ENCODE data around the gene SRPX2. TPM values are rescaled to one million over a fixed set of nuclear protein-coding genes. Genes with fewer than 3 reads are reported as not detected.

Gene SRPX2
- total RNA-seq, 2 experiments from 2014 or later = not detected

DNA sequence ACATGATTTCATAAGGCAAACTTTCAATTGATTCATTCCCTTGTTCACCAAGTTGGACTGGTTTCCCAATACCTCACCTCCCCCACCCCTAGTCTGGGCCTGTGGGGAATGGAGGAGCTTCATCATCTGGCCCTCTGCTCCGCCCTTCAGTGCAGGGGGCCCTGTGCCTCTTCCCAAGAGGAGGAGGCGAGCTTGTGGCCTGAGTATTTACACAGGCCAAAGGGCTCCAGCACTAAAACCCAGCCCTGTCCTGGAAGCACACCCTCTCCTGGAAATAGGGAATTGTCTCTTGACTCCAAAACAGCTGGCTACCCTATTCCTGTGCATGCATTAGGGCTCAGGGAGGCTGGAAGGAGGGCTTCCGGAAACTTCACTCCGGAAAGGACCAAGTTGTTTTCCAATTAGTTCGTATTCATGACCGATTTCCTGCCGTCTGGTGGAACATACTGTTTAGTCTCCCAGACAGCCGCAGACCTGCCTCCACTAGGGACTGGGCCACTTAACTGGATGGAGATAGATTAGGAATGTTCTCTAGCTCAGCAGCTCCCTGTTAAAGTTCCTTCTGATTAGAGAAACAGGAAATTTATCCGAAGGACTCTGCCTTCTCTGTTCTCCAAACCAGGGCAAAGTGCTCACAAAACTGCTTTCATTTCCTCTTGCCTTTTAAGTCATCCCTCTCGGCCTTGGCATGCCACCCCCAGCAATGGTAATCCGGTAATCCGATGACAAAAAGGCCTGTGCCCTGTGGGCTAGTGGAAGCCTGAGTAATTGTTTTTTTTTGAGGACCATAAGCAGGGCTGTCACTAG, 5.8 kb downstream of the SRPX2 start:
- TF ChIP-seq EZH2phosphoT487 (IDR thresholded peaks at IDR 0.05; ENCODE audit: borderline replicate concordance, low read depth, low read length) = no peak
- TF ChIP-seq, protein P1, sequence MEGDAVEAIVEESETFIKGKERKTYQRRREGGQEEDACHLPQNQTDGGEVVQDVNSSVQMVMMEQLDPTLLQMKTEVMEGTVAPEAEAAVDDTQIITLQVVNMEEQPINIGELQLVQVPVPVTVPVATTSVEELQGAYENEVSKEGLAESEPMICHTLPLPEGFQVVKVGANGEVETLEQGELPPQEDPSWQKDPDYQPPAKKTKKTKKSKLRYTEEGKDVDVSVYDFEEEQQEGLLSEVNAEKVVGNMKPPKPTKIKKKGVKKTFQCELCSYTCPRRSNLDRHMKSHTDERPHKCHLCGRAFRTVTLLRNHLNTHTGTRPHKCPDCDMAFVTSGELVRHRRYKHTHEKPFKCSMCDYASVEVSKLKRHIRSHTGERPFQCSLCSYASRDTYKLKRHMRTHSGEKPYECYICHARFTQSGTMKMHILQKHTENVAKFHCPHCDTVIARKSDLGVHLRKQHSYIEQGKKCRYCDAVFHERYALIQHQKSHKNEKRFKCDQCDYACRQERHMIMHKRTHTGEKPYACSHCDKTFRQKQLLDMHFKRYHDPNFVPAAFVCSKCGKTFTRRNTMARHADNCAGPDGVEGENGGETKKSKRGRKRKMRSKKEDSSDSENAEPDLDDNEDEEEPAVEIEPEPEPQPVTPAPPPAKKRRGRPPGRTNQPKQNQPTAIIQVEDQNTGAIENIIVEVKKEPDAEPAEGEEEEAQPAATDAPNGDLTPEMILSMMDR (conservative IDR thresholded peaks at IDR 0.05; ENCODE audit: low read length) = no peak
- POLR2A ChIA-PET = interaction anchor here (0.6 kb wide), 1 partner anchor 104 kb away, joined by 3 read pairs; no protein-coding TSS in a partner anchor
- H2AFZ ChIP-seq (ENCODE audit: low read length) = no peak overlapping the region
- no peak overlapping the region for H3K4me2 ChIP-seq (ENCODE audit: low read length)
- intact Hi-C loops (cut with micrococcal nuclease; ENCODE audit: unreplicated experiment) = no loop called here
- H3K27ac ChIP-seq (ENCODE audit: low read depth, low read length, poor library complexity, severe bottlenecking) = no peak overlapping the region
- CTCF ChIA-PET (ENCODE audit: unreplicated experiment) = no interaction called here
- H3K9me3 ChIP-seq (ENCODE audit: low read length) = no peaks in the 10 kb centered on the region
- H3K4me1 ChIP-seq (ENCODE audit: insufficient read depth, low read length, poor library complexity, severe bottlenecking) = peaks cover 13% of the 10 kb centered on the region
- H3K9me2 ChIP-seq (ENCODE audit: insufficient read depth, low read length) = no peaks in the 10 kb centered on the region
- H3K79me2 ChIP-seq (ENCODE audit: insufficient read depth, low read depth, low read length) = no peaks in the 10 kb centered on the region
- no peak overlapping the region for H3K4me3 ChIP-seq (ENCODE audit: low read depth, low read length, poor library complexity, severe bottlenecking)
- no TSS peak for BruUV-seq (replicated peaks)
- DNase-seq (ENCODE audit: low spot score) = no peak
- no peaks in the 10 kb centered on the region for H4K20me1 ChIP-seq (ENCODE audit: insufficient read depth, low read length)
- H3K36me3 ChIP-seq (ENCODE audit: insufficient read depth, low read length) = no peaks in the 10 kb centered on the region

DNA sequence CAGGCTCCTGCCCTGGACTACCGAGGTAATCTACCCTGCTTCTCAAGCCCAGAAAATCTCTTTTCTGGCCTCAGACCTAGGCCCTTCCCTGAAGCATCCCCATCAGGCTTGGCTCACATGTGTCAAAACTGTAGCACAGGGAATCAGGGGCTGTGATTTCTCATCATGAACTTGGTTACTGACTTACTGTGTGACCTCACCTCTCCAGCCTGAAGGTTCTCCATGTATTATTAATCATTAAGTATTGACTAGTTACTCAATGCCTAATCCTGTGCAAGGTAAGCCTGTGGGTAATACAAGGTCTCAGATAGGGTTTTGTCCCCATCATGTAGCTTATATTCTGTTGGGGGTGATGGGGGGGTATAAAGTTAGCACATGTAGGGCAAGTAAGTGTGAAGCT, 6.8 kb downstream of the SRPX2 start:
- H3K4me2 ChIP-seq (ENCODE audit: low read length) = no peak overlapping the region
- no peaks in the 10 kb centered on the region for H3K79me2 ChIP-seq (ENCODE audit: insufficient read depth, low read depth, low read length)
- H4K20me1 ChIP-seq (ENCODE audit: insufficient read depth, low read length) = no peaks in the 10 kb centered on the region
- ChIA-PET CTCF (ENCODE audit: unreplicated experiment) (no interaction called here), POLR2A (no interaction called here)
- DNase-seq (ENCODE audit: low spot score) = no peak
- no peak overlapping the region for H3K4me3 ChIP-seq (ENCODE audit: low read depth, low read length, poor library complexity, severe bottlenecking)
- TF ChIP-seq EZH2phosphoT487 (IDR thresholded peaks at IDR 0.05; ENCODE audit: borderline replicate concordance, low read depth, low read length) = no peak
- TF ChIP-seq, protein P1 (conservative IDR thresholded peaks at IDR 0.05; ENCODE audit: low read length) = no peak
- H3K9me3 ChIP-seq (ENCODE audit: low read length) = no peaks in the 10 kb centered on the region
- no peak overlapping the region for H3K27ac ChIP-seq (ENCODE audit: low read depth, low read length, poor library complexity, severe bottlenecking)
- no peaks in the 10 kb centered on the region for H3K36me3 ChIP-seq (ENCODE audit: insufficient read depth, low read length)
- H3K4me1 ChIP-seq (ENCODE audit: insufficient read depth, low read length, poor library complexity, severe bottlenecking) = peaks cover 13% of the 10 kb centered on the region
- intact Hi-C loops (cut with micrococcal nuclease; ENCODE audit: unreplicated experiment) = no loop called here
- H3K9me2 ChIP-seq (ENCODE audit: insufficient read depth, low read length) = no peaks in the 10 kb centered on the region
- no peak overlapping the region for H2AFZ ChIP-seq (ENCODE audit: low read length)
- BruUV-seq (replicated peaks) = no TSS peak

DNA sequence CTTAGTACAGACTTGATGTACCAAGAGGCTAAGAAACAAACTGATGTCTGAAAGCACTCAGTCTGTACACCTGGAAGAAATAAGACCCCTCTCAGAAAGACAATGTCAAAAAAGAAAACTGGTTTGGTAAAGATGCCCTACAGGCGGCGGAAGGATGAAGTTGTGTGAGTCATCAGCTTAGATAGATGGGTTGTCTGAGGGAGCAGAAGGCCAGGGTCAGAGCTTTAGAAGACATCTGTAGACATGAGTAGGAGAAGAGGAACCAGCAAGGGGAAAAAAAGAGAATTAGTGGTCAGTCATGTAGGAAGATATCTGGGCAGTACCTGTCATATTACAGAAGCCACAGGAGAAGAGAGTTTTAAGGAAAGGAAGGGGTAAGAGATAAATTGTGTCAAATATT, 8.3 kb downstream of the SRPX2 start:
- Histone ChIP-seq H3K79me2 (ENCODE audit: insufficient read depth, low read depth, low read length) (no peaks in the 10 kb centered on the region), H3K4me2 (ENCODE audit: low read length) (no peak overlapping the region), H3K4me3 (ENCODE audit: low read depth, low read length, poor library complexity, severe bottlenecking) (no peak overlapping the region), H3K4me1 (ENCODE audit: insufficient read depth, low read length, poor library complexity, severe bottlenecking) (peaks cover 8% of the 10 kb centered on the region), H2AFZ (ENCODE audit: low read length) (no peak overlapping the region), H3K27ac (ENCODE audit: low read depth, low read length, poor library complexity, severe bottlenecking) (no peak overlapping the region), H4K20me1 (ENCODE audit: insufficient read depth, low read length) (no peaks in the 10 kb centered on the region), H3K36me3 (ENCODE audit: insufficient read depth, low read length) (no peaks in the 10 kb centered on the region), H3K9me3 (ENCODE audit: low read length) (no peaks in the 10 kb centered on the region), H3K9me2 (ENCODE audit: insufficient read depth, low read length) (no peaks in the 10 kb centered on the region)
- no peak for DNase-seq (ENCODE audit: low spot score)
- ChIA-PET POLR2A (interaction anchor here (0.7 kb wide), 1 partner anchor 10 kb away, joined by 3 read pairs; no protein-coding TSS in a partner anchor), CTCF (ENCODE audit: unreplicated experiment) (no interaction called here)
- intact Hi-C loops (cut with micrococcal nuclease; ENCODE audit: unreplicated experiment) = no loop called here
- TF ChIP-seq EZH2phosphoT487 (IDR thresholded peaks at IDR 0.05; ENCODE audit: borderline replicate concordance, low read depth, low read length) = no peak
- TF ChIP-seq, protein P1 (conservative IDR thresholded peaks at IDR 0.05; ENCODE audit: low read length) = no peak
- BruUV-seq (replicated peaks) = no TSS peak
